GM12873 (cell line): ENCODE results near the gene APOBEC3G.
A peak's percentile ranks its signal among the peaks of the same experiment; 100 is the strongest.

ENCODE experiments used
- CTCF ChIP-seq: IDR thresholded peaks from 2 replicates; pipeline ENCODE4 v1.5.1; 2012; ENCODE audit warnings: low read depth, mild to moderate bottlenecking, moderate library complexity, low read length, control low read depth; ENCODE audit not compliant: insufficient read depth; ENCODE audit errors: missing control alignments

APOBEC3G gene

GRCh38 chr22:39134366-39135091 lies 57.5 kb downstream of the APOBEC3G start:
- TF ChIP-seq CTCF, result no peak

GRCh38 chr22:39135092-39135896 lies 58.2 kb downstream of the APOBEC3G start:
- peak; percentile 71 for TF ChIP-seq CTCF

GRCh38 chr22:39136317-39136716 lies 59.2 kb downstream of the APOBEC3G start:
- no peak for TF ChIP-seq CTCF
